Testis (tissue), 2 donors: Measurements from ENCODE around the gene GNA12.

Experiments
- POLR2A ChIP-seq: fragments of 450-650 bp; IDR thresholded peaks from one replicate; pipeline ENCODE4 v1.6.1; 2017; ENCODE audit warnings: antibody characterized with exemption, mild to moderate bottlenecking, moderate library complexity
- TF ChIP-seq, protein P1 (sequence below), 3 experiments: fragments of 450-650 bp in 2 of 3; fragments of 200-600 bp in 1 of 3; sonication (generic) in 1 of 3; IDR thresholded peaks; one replicate each; pipeline ENCODE4 v1.5.1; 2016 to 2019; ENCODE audit warnings: antibody characterized with exemption in 3 of 3, mild to moderate bottlenecking in 2 of 3, moderate library complexity in 1 of 3

DNA sequence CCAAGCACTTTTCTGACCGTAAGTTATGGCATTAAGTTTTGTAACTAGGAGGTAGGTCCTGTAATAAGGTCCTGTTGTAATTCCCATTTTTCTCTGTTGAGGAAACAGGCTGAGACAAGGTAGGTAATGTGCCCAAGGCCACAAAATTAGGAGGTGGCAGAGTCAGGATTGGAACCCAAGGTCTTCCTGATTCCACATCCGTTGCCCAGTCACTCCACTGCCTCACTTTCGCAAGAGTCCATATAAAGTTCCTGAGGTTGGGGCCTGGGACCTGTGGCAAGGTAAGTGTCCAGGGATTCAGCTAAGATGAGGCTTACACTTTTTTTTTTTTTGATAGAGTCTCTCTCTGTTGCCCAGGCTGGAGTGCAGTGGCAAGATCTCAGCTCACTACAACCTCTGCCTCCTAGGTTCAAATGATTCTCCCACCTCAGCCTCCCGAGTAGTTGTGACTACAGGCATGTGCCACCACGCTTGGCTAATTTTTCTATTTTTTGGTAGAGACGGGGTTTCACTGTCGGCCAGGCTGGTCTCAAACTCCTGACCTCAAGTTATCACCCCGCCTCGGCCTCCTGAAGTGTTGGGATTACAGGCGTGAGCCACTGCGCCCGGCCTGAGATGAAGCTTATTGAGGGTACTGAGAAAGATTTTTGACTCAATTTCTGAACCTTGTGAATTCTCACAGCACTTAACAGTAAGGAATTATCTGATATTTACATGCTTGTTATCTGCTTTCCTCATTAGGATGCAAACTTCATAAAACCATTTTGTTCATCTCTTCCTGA is 20.3 kb upstream of the GNA12 start:
- TF ChIP-seq, protein P1, sequence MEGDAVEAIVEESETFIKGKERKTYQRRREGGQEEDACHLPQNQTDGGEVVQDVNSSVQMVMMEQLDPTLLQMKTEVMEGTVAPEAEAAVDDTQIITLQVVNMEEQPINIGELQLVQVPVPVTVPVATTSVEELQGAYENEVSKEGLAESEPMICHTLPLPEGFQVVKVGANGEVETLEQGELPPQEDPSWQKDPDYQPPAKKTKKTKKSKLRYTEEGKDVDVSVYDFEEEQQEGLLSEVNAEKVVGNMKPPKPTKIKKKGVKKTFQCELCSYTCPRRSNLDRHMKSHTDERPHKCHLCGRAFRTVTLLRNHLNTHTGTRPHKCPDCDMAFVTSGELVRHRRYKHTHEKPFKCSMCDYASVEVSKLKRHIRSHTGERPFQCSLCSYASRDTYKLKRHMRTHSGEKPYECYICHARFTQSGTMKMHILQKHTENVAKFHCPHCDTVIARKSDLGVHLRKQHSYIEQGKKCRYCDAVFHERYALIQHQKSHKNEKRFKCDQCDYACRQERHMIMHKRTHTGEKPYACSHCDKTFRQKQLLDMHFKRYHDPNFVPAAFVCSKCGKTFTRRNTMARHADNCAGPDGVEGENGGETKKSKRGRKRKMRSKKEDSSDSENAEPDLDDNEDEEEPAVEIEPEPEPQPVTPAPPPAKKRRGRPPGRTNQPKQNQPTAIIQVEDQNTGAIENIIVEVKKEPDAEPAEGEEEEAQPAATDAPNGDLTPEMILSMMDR (IDR thresholded peaks at IDR 0.05) = no peak
- TF ChIP-seq POLR2A = no peak
